22Rv1 (cell line): ENCODE results near the gene KASH5.

ENCODE experiments used
- ZFX ChIP-seq: fragments of 450-650 bp; IDR thresholded peaks from 2 replicates; pipeline ENCODE4 v1.6.1; 2017; ENCODE audit warnings: antibody characterized with exemption, borderline replicate concordance
- TF ChIP-seq, protein P1 (sequence below): fragments of 450-650 bp; IDR thresholded peaks from 2 replicates; pipeline ENCODE4 v1.5.1; 2017; ENCODE audit warnings: mild to moderate bottlenecking

DNA sequence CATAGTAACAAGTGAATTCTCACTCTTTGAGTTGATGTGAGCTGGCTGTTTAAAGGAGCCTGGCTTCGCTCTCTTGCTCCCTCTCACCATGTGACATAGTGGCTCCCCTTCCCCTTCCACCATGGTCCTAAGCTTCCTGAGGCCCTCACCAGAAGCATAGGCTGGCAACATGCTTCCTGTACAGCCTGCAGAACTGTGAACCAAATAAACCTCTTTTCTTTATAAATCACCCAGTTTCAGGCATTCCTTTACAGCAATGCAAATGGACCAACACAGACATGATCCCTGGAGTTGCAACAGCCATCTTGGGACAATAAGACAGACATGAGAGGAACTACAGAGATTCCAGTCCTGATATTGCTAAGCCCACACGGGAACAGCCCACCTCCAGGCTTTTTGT, 38.5 kb upstream of the KASH5 start:
- TF ChIP-seq, protein P1, sequence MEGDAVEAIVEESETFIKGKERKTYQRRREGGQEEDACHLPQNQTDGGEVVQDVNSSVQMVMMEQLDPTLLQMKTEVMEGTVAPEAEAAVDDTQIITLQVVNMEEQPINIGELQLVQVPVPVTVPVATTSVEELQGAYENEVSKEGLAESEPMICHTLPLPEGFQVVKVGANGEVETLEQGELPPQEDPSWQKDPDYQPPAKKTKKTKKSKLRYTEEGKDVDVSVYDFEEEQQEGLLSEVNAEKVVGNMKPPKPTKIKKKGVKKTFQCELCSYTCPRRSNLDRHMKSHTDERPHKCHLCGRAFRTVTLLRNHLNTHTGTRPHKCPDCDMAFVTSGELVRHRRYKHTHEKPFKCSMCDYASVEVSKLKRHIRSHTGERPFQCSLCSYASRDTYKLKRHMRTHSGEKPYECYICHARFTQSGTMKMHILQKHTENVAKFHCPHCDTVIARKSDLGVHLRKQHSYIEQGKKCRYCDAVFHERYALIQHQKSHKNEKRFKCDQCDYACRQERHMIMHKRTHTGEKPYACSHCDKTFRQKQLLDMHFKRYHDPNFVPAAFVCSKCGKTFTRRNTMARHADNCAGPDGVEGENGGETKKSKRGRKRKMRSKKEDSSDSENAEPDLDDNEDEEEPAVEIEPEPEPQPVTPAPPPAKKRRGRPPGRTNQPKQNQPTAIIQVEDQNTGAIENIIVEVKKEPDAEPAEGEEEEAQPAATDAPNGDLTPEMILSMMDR = no peak
- TF ChIP-seq ZFX = no peak
